Esophagus muscularis mucosa (tissue), 4 donors: ENCODE data around the gene CRLF2.
"Not testable (repeated sequence)": the region's sequence is repeated elsewhere in the genome, so short reads cannot be mapped to it uniquely, and the experiment has no call there.

Experiments used
- EP300 ChIP-seq: sonication (generic); formaldehyde crosslinking; IDR thresholded peaks from one replicate; pipeline ENCODE4 v1.6.1; 2017; ENCODE audit warnings: antibody characterized with exemption
- POLR2A ChIP-seq: fragments of 450-650 bp; IDR thresholded peaks from one replicate; pipeline ENCODE4 v1.6.1; 2017; ENCODE audit warnings: antibody characterized with exemption, moderate library complexity, mild to moderate bottlenecking, low read depth
- POLR2AphosphoS5 ChIP-seq, 2 donors: sonication (generic); formaldehyde crosslinking; IDR thresholded peaks; one replicate each; pipeline ENCODE4 v1.6.1; 2017; ENCODE audit warnings: antibody characterized with exemption in 2 of 2
- TF ChIP-seq, protein P1 (sequence below), 3 experiments: fragments of 200-600 bp in 2 of 3; fragments of 450-650 bp in 1 of 3; sonication (generic) in 2 of 3; IDR thresholded peaks; one replicate each; pipeline ENCODE4 v1.5.1; 2017 to 2019; ENCODE audit warnings: antibody characterized with exemption in 3 of 3, mild to moderate bottlenecking in 2 of 3, moderate library complexity in 1 of 3

DNA sequence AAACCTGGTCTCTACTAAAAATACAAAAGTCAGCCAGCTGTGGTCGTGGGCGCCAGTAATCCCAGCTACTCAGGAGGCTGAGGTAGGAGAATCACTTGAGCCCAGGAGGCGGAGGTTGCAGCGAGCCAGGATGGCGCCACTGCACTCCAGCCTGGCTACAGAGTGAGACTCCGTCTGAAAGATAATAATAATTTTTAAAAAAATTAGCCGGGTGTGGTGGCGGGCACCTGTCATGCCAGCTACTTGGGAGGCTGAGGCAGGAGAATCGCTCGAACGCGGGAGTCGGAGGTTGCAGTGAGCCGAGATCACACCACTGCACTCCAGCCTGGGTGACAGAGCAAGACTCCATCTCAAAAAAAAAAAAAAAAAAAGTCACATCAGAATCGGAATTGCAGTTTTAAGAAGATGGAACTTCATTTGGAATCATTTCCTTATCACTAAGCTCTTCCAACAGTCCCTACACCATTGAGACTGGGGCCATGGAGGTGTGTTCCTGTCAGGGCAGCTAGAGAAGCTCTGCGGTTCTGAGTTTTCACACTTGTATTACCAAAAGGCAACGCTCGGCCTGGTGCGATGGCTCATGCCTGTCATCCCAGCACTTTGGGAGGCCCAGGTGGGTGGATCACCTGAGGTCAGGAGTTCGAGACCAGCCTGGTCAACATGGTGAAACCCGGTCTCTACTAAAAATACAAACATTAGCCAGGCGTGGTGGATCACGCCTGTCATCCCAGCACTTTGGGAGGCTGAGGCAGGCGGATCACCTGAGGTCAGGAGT is 55.6 kb downstream of the CRLF2 start:
- not testable (repeated sequence) for TF ChIP-seq POLR2A; EP300; POLR2AphosphoS5 (IDR thresholded peaks at IDR 0.05)
- TF ChIP-seq, protein P1, sequence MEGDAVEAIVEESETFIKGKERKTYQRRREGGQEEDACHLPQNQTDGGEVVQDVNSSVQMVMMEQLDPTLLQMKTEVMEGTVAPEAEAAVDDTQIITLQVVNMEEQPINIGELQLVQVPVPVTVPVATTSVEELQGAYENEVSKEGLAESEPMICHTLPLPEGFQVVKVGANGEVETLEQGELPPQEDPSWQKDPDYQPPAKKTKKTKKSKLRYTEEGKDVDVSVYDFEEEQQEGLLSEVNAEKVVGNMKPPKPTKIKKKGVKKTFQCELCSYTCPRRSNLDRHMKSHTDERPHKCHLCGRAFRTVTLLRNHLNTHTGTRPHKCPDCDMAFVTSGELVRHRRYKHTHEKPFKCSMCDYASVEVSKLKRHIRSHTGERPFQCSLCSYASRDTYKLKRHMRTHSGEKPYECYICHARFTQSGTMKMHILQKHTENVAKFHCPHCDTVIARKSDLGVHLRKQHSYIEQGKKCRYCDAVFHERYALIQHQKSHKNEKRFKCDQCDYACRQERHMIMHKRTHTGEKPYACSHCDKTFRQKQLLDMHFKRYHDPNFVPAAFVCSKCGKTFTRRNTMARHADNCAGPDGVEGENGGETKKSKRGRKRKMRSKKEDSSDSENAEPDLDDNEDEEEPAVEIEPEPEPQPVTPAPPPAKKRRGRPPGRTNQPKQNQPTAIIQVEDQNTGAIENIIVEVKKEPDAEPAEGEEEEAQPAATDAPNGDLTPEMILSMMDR (IDR thresholded peaks at IDR 0.05): not testable (repeated sequence)
